Measurements from ENCODE around the gene PRICKLE2. TPM values are rescaled to one million over a fixed set of nuclear protein-coding genes. Genes with fewer than 3 reads are reported as not detected.

The PRICKLE2 gene
- total RNA-seq, 1 donor from 2014 or later: 23.2 TPM

- DNase-seq (ENCODE audit: low spot score, unreplicated experiment): no peak
- peaks cover 45% of the 10 kb centered on the region for H3K4me1 Mint-ChIP-seq (ENCODE audit: low read depth)
- H3K27me3 Mint-ChIP-seq: no peaks in the 10 kb centered on the region
- no peak for TF ChIP-seq CTCF (IDR thresholded peaks at IDR 0.05; ENCODE audit: unreplicated experiment)
- H3K27ac Mint-ChIP-seq: peak overlapping the region; percentile 81
- no peaks in the 10 kb centered on the region for H3K9me3 Mint-ChIP-seq (ENCODE audit: low read depth)
- H3K36me3 Mint-ChIP-seq (ENCODE audit: insufficient read depth): no peaks in the 10 kb centered on the region
- H3K4me3 Mint-ChIP-seq (ENCODE audit: low read depth): no peak overlapping the region
These were observed 116.4 kb downstream of the PRICKLE2 start for GRCh38 chr3:64108784-64109317.

- no peak for TF ChIP-seq CTCF (IDR thresholded peaks at IDR 0.05; ENCODE audit: unreplicated experiment)
- H3K4me3 Mint-ChIP-seq (ENCODE audit: low read depth): no peak overlapping the region
- DNase-seq (ENCODE audit: low spot score, unreplicated experiment): no peak
- H3K36me3 Mint-ChIP-seq (ENCODE audit: insufficient read depth): no peaks in the 10 kb centered on the region
- peaks cover 45% of the 10 kb centered on the region for H3K4me1 Mint-ChIP-seq (ENCODE audit: low read depth)
- no peaks in the 10 kb centered on the region for H3K9me3 Mint-ChIP-seq (ENCODE audit: low read depth)
- H3K27ac Mint-ChIP-seq: no peak overlapping the region
- H3K27me3 Mint-ChIP-seq: no peaks in the 10 kb centered on the region
These were observed 117.0 kb downstream of the PRICKLE2 start for GRCh38 chr3:64108231-64108630.

GRCh38 chr3:64107190-64107589 is 118.1 kb downstream of the PRICKLE2 start:
- Mint-ChIP-seq H3K36me3 (ENCODE audit: insufficient read depth) (no peaks in the 10 kb centered on the region), H3K4me1 (ENCODE audit: low read depth) (peaks cover 45% of the 10 kb centered on the region), H3K4me3 (ENCODE audit: low read depth) (no peak overlapping the region), H3K27ac (peak overlapping the region; percentile 50), H3K9me3 (ENCODE audit: low read depth) (no peaks in the 10 kb centered on the region), H3K27me3 (no peaks in the 10 kb centered on the region)
- no peak for TF ChIP-seq CTCF (IDR thresholded peaks at IDR 0.05; ENCODE audit: unreplicated experiment)
- no peak for DNase-seq (ENCODE audit: low spot score, unreplicated experiment)

GRCh38 chr3:64105816-64106215 is 119.5 kb downstream of the PRICKLE2 start:
- Mint-ChIP-seq H3K27ac (no peak overlapping the region), H3K4me1 (ENCODE audit: low read depth) (peaks cover 45% of the 10 kb centered on the region)

GRCh38 chr3:64104691-64105111 is 120.6 kb downstream of the PRICKLE2 start:
- Mint-ChIP-seq H3K36me3 (ENCODE audit: insufficient read depth) (peaks cover under 1% of the 10 kb centered on the region), H3K4me1 (ENCODE audit: low read depth) (peaks cover 38% of the 10 kb centered on the region), H3K27ac (no peak overlapping the region), H3K9me3 (ENCODE audit: low read depth) (no peaks in the 10 kb centered on the region), H3K27me3 (no peaks in the 10 kb centered on the region), H3K4me3 (ENCODE audit: low read depth) (no peak overlapping the region)
- DNase-seq (ENCODE audit: low spot score, unreplicated experiment): no peak
- TF ChIP-seq CTCF (IDR thresholded peaks at IDR 0.05; ENCODE audit: unreplicated experiment): no peak

More at GRCh38 chr3:64105816-64106215, 119.5 kb downstream of the PRICKLE2 start:
- no peak for DNase-seq (ENCODE audit: low spot score, unreplicated experiment)
- Mint-ChIP-seq H3K27me3 (no peaks in the 10 kb centered on the region), H3K36me3 (ENCODE audit: insufficient read depth) (no peaks in the 10 kb centered on the region), H3K4me3 (ENCODE audit: low read depth) (no peak overlapping the region), H3K9me3 (ENCODE audit: low read depth) (no peaks in the 10 kb centered on the region)
- TF ChIP-seq CTCF (IDR thresholded peaks at IDR 0.05; ENCODE audit: unreplicated experiment): no peak

Measured in progenitor cell of endocrine pancreas (in vitro differentiated cells).